ENCODE data around the gene MRPS5.

The MRPS5 gene

DNA sequence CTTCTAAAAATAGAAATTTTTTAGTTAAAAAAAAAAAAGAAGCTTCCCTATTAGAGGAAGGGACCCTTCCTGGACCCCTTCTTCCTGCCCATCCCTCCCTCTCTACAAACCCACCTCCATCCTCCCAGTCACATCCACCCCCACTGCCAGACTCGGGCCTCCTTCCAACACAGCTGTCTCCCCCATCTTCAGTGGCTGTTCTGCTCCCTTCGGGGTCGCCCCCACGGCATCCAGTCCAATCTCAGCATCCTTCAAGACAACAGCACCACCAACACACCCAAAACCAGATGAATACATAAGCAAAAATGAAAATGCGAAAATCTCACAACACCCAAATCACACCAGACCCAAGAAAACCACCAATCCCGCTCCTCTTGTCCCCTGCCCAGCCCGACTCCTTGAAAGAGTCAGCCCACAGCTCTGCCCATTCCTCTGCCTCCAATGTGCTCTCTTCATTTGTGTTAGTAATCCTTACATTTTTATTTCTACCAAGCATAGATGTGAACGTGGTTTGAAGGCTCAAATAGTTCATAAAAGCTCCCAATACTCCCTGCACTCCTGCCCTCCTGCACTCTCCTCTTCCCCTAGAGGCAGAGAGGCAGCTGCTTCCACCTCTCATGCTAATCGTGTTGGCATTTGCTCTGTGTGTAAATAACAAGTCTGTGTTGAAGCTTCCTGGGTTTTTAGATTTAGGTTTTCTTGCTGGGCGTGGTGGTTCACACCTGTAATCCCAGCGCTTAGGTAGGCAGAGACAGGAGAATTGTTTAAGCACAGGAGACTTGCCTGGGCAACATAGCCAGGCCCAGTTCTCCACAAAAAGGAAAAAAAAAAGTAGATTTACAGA, 59.1 kb downstream of the MRPS5 start:
- no peak overlapping the region for H3K4me3 ChIP-seq (ENCODE audit: control insufficient read depth, low read depth, low read length)
- TF ChIP-seq, protein P1, sequence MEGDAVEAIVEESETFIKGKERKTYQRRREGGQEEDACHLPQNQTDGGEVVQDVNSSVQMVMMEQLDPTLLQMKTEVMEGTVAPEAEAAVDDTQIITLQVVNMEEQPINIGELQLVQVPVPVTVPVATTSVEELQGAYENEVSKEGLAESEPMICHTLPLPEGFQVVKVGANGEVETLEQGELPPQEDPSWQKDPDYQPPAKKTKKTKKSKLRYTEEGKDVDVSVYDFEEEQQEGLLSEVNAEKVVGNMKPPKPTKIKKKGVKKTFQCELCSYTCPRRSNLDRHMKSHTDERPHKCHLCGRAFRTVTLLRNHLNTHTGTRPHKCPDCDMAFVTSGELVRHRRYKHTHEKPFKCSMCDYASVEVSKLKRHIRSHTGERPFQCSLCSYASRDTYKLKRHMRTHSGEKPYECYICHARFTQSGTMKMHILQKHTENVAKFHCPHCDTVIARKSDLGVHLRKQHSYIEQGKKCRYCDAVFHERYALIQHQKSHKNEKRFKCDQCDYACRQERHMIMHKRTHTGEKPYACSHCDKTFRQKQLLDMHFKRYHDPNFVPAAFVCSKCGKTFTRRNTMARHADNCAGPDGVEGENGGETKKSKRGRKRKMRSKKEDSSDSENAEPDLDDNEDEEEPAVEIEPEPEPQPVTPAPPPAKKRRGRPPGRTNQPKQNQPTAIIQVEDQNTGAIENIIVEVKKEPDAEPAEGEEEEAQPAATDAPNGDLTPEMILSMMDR (IDR thresholded peaks at IDR 0.05; ENCODE audit: control insufficient read depth, insufficient read depth, low read depth, low read length, missing control alignments): no peak
- no peak for DNase-seq (ENCODE audit: low read depth)

DNA sequence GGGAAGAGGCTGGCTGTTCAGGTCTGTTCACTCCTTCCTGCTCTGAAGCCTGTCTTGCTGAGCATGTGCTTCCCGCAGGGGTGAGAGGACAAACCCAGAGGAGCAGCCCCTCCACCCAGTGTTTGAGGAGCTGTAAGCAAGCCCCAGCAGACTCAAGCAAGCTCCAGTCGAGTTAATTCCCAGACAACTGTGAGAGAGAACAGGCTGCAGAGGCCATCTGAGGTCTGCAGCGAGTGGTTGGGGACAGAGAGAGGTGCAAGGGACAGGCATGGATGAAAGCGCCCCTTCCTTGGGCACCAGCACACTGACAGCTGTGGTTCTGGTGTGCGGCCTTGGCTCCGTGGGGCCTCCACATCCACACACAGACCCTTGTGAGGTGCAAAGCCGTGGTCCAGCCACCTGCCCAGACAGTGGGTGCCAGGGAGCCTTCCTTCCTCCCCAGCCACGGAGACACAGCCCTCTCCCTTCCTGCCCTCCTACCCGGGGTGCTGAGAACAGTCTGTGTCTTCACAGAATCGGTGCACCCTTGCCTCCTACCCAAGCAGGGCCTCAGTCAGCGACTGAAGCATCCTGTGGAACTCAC, 59.9 kb downstream of the MRPS5 start:
- TF ChIP-seq, protein P1 (IDR thresholded peaks at IDR 0.05; ENCODE audit: control insufficient read depth, insufficient read depth, low read depth, low read length, missing control alignments): no peak
- no peak for DNase-seq (ENCODE audit: low read depth)
- H3K4me3 ChIP-seq (ENCODE audit: control insufficient read depth, low read depth, low read length): no peak overlapping the region

DNA sequence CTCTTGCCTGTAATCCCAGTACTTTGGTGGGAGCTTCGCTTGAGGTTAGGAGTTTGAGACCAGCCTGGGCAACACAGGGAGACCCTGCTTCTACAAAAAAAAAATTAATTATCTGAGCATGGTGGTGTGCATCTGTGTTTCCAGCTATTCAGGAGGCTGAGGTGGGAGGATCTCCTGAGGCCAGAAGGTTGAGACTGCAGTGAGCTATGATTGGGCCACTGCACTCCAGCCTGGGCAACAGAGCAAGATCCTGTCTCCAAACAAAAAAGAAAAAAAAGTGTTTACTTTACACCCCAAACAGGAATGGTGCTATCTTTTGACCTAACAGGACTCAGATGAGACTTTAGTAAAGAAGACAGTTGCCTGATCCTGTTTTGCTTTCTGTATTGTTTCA, 60.5 kb downstream of the MRPS5 start:
- no peak overlapping the region for H3K4me3 ChIP-seq (ENCODE audit: control insufficient read depth, low read depth, low read length)
- TF ChIP-seq, protein P1 (IDR thresholded peaks at IDR 0.05; ENCODE audit: control insufficient read depth, insufficient read depth, low read depth, low read length, missing control alignments): no peak
- DNase-seq (ENCODE audit: low read depth): no peak

- TF ChIP-seq, protein P1 (IDR thresholded peaks at IDR 0.05; ENCODE audit: control insufficient read depth, insufficient read depth, low read depth, low read length, missing control alignments): no peak
- no peak for DNase-seq (ENCODE audit: low read depth)
Measured at GRCh38 chr2:95060446-95061118, 61.0 kb downstream of the MRPS5 start.

DNA sequence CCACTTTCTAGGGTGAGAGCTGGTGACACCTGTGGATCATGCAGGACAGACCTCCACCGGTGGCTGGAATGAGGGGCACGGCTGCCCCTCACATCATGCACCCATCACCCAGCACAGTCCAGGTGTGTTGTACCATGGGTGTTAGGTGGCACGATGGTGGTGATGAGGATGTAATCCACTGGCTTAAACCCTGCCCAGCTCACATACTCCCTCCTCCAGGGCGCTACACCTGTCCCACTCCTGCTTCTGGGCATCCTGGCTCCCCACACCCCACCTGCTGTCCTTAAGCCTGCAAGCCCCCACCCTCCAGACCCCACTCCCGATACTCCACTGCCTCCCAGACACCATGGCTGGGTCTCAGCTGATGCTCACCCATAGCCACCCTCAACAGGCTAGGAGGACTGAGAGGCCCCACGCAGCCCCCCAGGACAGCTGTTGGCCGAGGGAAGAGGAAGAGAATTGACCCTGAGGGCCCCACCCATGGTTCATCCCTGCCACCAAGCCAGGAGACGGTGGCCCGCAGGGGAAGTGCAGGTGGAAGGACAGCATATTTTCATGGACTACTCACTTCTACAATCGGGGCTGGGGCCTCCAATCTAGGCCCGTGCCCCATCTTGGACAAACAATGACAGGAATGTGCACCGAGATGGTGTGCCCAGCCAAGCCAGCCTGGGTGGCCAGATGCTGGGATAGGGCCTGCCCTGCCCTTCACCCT, 61.8 kb downstream of the MRPS5 start:
- TF ChIP-seq, protein P1 (IDR thresholded peaks at IDR 0.05; ENCODE audit: control insufficient read depth, insufficient read depth, low read depth, low read length, missing control alignments): no peak
- DNase-seq (ENCODE audit: low read depth): no peak

More at GRCh38 chr2:95060446-95061118, 61.0 kb downstream of the MRPS5 start:
- H3K4me3 ChIP-seq (ENCODE audit: control insufficient read depth, low read depth, low read length): no peak overlapping the region

DNA sequence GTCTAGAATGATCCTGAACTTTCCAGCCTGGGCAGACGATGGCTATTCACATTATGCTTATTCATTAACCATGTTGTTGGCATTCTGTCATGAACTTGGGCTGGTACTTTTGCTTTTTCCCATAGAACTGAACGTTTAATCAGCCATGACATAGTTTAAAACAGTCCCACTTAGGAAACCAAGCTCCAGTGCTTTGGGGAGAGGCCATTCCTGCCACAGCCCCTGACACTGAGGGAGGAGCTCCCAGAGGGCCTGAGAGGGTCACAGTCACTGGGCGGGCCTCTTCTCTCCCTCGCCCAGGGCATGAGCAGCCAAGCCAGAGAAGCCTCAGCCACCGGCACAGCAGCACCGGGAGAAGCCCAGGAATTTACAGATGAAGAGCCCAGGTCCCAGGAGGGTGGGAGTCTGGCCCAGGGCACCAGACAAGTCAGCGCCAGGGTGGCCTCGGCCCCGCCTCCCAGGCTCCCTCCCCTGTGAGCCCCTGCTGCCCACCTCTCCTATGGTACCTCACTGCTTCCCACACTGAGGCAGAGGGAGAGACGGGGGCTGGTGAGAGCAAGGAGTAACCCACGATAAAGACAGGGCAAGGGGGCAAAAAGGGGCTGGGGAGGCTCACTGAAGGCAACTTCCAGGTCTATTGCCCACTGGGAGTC, 62.5 kb downstream of the MRPS5 start:
- DNase-seq (ENCODE audit: low read depth): no peak
- TF ChIP-seq, protein P1 (IDR thresholded peaks at IDR 0.05; ENCODE audit: control insufficient read depth, insufficient read depth, low read depth, low read length, missing control alignments): no peak
- no peak overlapping the region for H3K4me3 ChIP-seq (ENCODE audit: control insufficient read depth, low read depth, low read length)

More for the DNA sequence above, 61.8 kb downstream of the MRPS5 start:
- H3K4me3 ChIP-seq (ENCODE audit: control insufficient read depth, low read depth, low read length): no peak overlapping the region

Measured in AG09309 (cell line).